Breast epithelium (tissue), 4 donors: ENCODE data around the gene ASAP2. TPM values are rescaled to one million over a fixed set of nuclear protein-coding genes. Genes with fewer than 3 reads are reported as not detected.
A peak's percentile ranks its signal among the peaks of the same experiment; 100 is the strongest.

Experiments used
- DNase-seq, 2 donors: peaks; one replicate each; pipeline ENCODE4 v3.0.0-alpha.2; 2019; ENCODE audit warnings: low spot score in 2 of 2
- H3K27ac ChIP-seq, 2 donors: fragments of 200-600 bp; sonication (generic) in 1 of 2; one replicate each; pipeline ENCODE4 v1.5.1; 2016 to 2019; ENCODE audit warnings: mild to moderate bottlenecking in 1 of 2
- H3K27me3 ChIP-seq, 2 donors: fragments of 200-600 bp; sonication (generic) in 1 of 2; one replicate each; pipeline versions ENCODE4 v1.5.1 to v1.6.0; 2017 to 2019; ENCODE audit warnings: control low read depth in 1 of 2, mild to moderate bottlenecking in 1 of 2
- H3K36me3 ChIP-seq: fragments of 200-600 bp; one replicate; pipeline ENCODE4 v1.5.1; 2019
- H3K4me1 ChIP-seq, 2 donors: fragments of 200-600 bp; sonication (generic); one replicate each; pipeline ENCODE4 v1.5.1; 2016 to 2019; ENCODE audit warnings: control low read depth in 1 of 2
- H3K4me3 ChIP-seq, 3 donors: fragments of 200-600 bp; sonication (generic); 1 replicate in 2 of 3; 2 replicates in 1 of 3; pipeline ENCODE4 v1.5.1; 2016 to 2019; ENCODE audit warnings: mild to moderate bottlenecking in 3 of 3, moderate library complexity in 2 of 3
- H3K9me3 ChIP-seq, 2 donors: fragments of 200-600 bp; sonication (generic) in 1 of 2; one replicate each; pipeline ENCODE4 v1.5.1; 2016 to 2019; ENCODE audit warnings: control low read depth in 1 of 2
- CTCF ChIP-seq, 3 donors: fragments of 450-650 bp; IDR thresholded peaks; one replicate each; pipeline ENCODE4 v1.5.1; 2016 to 2017; ENCODE audit warnings: antibody characterized with exemption in 3 of 3, mild to moderate bottlenecking in 3 of 3, moderate library complexity in 3 of 3
- POLR2A ChIP-seq: fragments of 450-650 bp; IDR thresholded peaks from one replicate; pipeline ENCODE4 v1.6.1; 2016; ENCODE audit warnings: antibody characterized with exemption, mild to moderate bottlenecking, moderate library complexity
- POLR2AphosphoS5 ChIP-seq, 3 donors: sonication (generic); formaldehyde crosslinking; IDR thresholded peaks; one replicate each; pipeline ENCODE4 v1.6.1; 2017; ENCODE audit warnings: antibody characterized with exemption in 3 of 3
- intact Hi-C: fragments of 100-400 bp; cut with DNase I; formaldehyde crosslinking; loops from one replicate; pipeline ENCODE4 v1.15.1; 2023; ENCODE audit warnings: low total_unique reads
- total RNA-seq, 3 donors: library from RNA; depleted of rRNA; stranded (reverse); fragments of >200 nt; gene quantifications; one replicate each; pipeline ENCODE4 v1.1.0, GENCODE V29; 2016

The ASAP2 gene
- total RNA-seq, 3 donors from 2014 or later, result 14.5 to 24.2 (median 21.0) TPM

GRCh38 chr2:9310377-9310776, 103.8 kb downstream of the ASAP2 start:
- TF ChIP-seq POLR2A (no peak), POLR2AphosphoS5 (IDR thresholded peaks at IDR 0.05) (peak in 2 of 3 donors; percentile 30 to 43)
- intact Hi-C loops, result loop anchor here (10.0 kb wide), 1 partner anchor 106 kb away; the partner anchor contains the start of gene ASAP2
- Histone ChIP-seq H3K9me3 (no peaks in the 10 kb centered on the region), H3K36me3 (no peaks in the 10 kb centered on the region), H3K27ac (peak overlapping the region; percentile 75 to 83), H3K4me1 (peaks cover 9 to 17% of the 10 kb centered on the region in 2 donors), H3K27me3 (no peaks in the 10 kb centered on the region), H3K4me3 (no peak overlapping the region)
- no peak for DNase-seq

GRCh38 chr2:9310798-9311197, 104.2 kb downstream of the ASAP2 start:
- Histone ChIP-seq H3K36me3 (no peaks in the 10 kb centered on the region), H3K27me3 (no peaks in the 10 kb centered on the region), H3K27ac (peak overlapping the region; percentile 75 to 83), H3K4me1 (peaks cover 9 to 17% of the 10 kb centered on the region in 2 donors), H3K9me3 (no peaks in the 10 kb centered on the region), H3K4me3 (no peak overlapping the region)
- no peak for DNase-seq
- intact Hi-C loops, result loop anchor here (10.0 kb wide), 1 partner anchor 106 kb away; the partner anchor contains the start of gene ASAP2
- TF ChIP-seq POLR2AphosphoS5 (IDR thresholded peaks at IDR 0.05) (no peak), POLR2A (no peak), CTCF (IDR thresholded peaks at IDR 0.05) (no peak)

- Histone ChIP-seq H3K4me3 (peak overlapping the region in 1 of 3 donors; percentile 36), H3K27me3 (no peaks in the 10 kb centered on the region), H3K9me3 (no peaks in the 10 kb centered on the region), H3K27ac (peak overlapping the region; percentile 75 to 83), H3K4me1 (peaks cover 9 to 17% of the 10 kb centered on the region in 2 donors), H3K36me3 (no peaks in the 10 kb centered on the region)
- TF ChIP-seq POLR2A, result no peak
- TF ChIP-seq POLR2AphosphoS5 (IDR thresholded peaks at IDR 0.05), result peak in 1 of 3 donors; percentile 12
- TF ChIP-seq CTCF (IDR thresholded peaks at IDR 0.05), result no peak
- DNase-seq, result no peak
- intact Hi-C loops, result loop anchor here (10.0 kb wide), 1 partner anchor 107 kb away; the partner anchor contains the start of gene ASAP2
Measured at GRCh38 chr2:9311488-9311887, 104.9 kb downstream of the ASAP2 start.

GRCh38 chr2:9312591-9312990, 106.0 kb downstream of the ASAP2 start:
- peaks cover 9 to 17% of the 10 kb centered on the region in 2 donors for H3K4me1 ChIP-seq
- no peaks in the 10 kb centered on the region for H3K9me3 ChIP-seq
- no peaks in the 10 kb centered on the region for H3K27me3 ChIP-seq
- H3K27ac ChIP-seq, result no peak overlapping the region
- H3K36me3 ChIP-seq, result no peaks in the 10 kb centered on the region
- H3K4me3 ChIP-seq, result no peak overlapping the region
- no peak for DNase-seq
- intact Hi-C loops, result loop anchor here (10.0 kb wide), 1 partner anchor 108 kb away; the partner anchor contains the start of gene ASAP2
- no peak for TF ChIP-seq POLR2A

- Histone ChIP-seq H3K27ac (no peak overlapping the region), H3K4me3 (no peak overlapping the region), H3K4me1 (peaks cover 9 to 17% of the 10 kb centered on the region in 2 donors), H3K27me3 (no peaks in the 10 kb centered on the region), H3K9me3 (no peaks in the 10 kb centered on the region), H3K36me3 (no peaks in the 10 kb centered on the region)
- TF ChIP-seq POLR2A (no peak), CTCF (IDR thresholded peaks at IDR 0.05) (no peak), POLR2AphosphoS5 (IDR thresholded peaks at IDR 0.05) (no peak)
- intact Hi-C loops, result loop anchor here (1.0 to 10.0 kb wide), 2 partner anchors 20 to 109 kb away; partner anchors contain the start of gene ASAP2
- DNase-seq, result no peak
Measured at GRCh38 chr2:9313443-9313842, 106.8 kb downstream of the ASAP2 start.

GRCh38 chr2:9315280-9315847, 108.8 kb downstream of the ASAP2 start:
- intact Hi-C loops, result loop anchor here (10.0 kb wide), 1 partner anchor 111 kb away; the partner anchor contains the start of gene ASAP2
- H3K36me3 ChIP-seq, result no peaks in the 10 kb centered on the region
- no peaks in the 10 kb centered on the region for H3K9me3 ChIP-seq
- DNase-seq, result no peak
- no peak overlapping the region for H3K27ac ChIP-seq
- TF ChIP-seq POLR2A, result no peak
- TF ChIP-seq POLR2AphosphoS5 (IDR thresholded peaks at IDR 0.05), result no peak
- TF ChIP-seq CTCF (IDR thresholded peaks at IDR 0.05), result no peak
- H3K4me1 ChIP-seq, result peaks cover 10% of the 10 kb centered on the region in 2 donors
- no peaks in the 10 kb centered on the region for H3K27me3 ChIP-seq
- H3K4me3 ChIP-seq, result no peak overlapping the region
